Measurements from ENCODE around the gene DROSHA. TPM values are rescaled to one million over a fixed set of nuclear protein-coding genes. Genes with fewer than 3 reads are reported as not detected.

Gene DROSHA
- total and polyA plus RNA-seq, 2 of the 4 experiments (the other 2 are of a cell fraction), result 36.4 to 36.5 TPM

DNA sequence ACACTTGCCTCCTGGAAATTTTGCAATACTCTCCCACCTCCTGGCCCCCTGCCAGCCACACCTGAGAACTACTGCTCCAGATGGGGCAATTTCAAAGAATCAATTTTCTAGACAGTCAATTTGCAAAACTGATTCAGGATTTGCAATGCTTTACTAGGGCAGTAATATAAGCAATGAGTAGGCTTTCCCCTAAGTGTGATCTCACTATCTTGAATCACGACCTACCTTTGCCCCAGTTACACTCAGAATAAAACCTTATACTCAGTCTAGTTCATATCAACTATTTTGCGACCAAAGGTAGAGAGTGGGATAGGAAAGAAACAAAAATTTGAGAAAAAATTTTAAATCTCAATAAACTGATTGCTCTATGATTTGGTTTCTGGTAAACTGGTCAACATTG, 54.4 kb downstream of the DROSHA start:
- POLR2A ChIA-PET (ENCODE audit: unreplicated experiment), result interaction anchor here (0.5 kb wide), 1 partner anchor 50 kb away, joined by 9 read pairs; no protein-coding TSS in a partner anchor
- intact Hi-C loops (cut with micrococcal nuclease), result loop anchor here (5.0 kb wide), 1 partner anchor 115 kb away; no protein-coding TSS in a partner anchor
- Histone ChIP-seq H3K18ac (ENCODE audit: low read depth, low read length) (no peak overlapping the region), H2BK15ac (ENCODE audit: low read depth, low read length) (no peak overlapping the region), H3K23ac (ENCODE audit: low read depth, low read length) (no peak overlapping the region), H3K56ac (ENCODE audit: extremely low read depth, insufficient read depth, low read length) (no peak overlapping the region), H4K20me1 (ENCODE audit: insufficient read depth, low read length) (no peaks in the 10 kb centered on the region), H3K27me3 (ENCODE audit: control insufficient read depth, insufficient read depth, low read length) (no peaks in the 10 kb centered on the region), H3K9ac (ENCODE audit: low read depth, low read length) (no peak overlapping the region), H3K4ac (ENCODE audit: low read depth, low read length) (0 out of 2 replicates have a peak overlapping the region, but pooled peaks have one; percentile 11), H3K14ac (replicated peaks; ENCODE audit: low read depth, low read length) (no peak overlapping the region), H4K8ac (ENCODE audit: low read depth in 2 of 2, low read length in 2 of 2) (peak overlapping the region in 1 of 2 experiments; percentile 69; a peak in 2 of 4 replicates), H3K9me3 (ENCODE audit: control insufficient read depth, insufficient read depth, low read length) (no peaks in the 10 kb centered on the region), H3K27ac (ENCODE audit: insufficient read depth, low read length) (no peak overlapping the region), H4K5ac (ENCODE audit: low read depth, low read length) (no peak overlapping the region), H2AK9ac (replicated peaks; ENCODE audit: low read depth, low read length, poor library complexity) (peak overlapping the region; percentile 73), H3K4me1 (ENCODE audit: control insufficient read depth, insufficient read depth, low read length) (peaks cover 22% of the 10 kb centered on the region), H2AK5ac (ENCODE audit: low read depth, low read length) (no peak overlapping the region), H3K36me3 (ENCODE audit: control insufficient read depth, insufficient read depth, low read length) (peaks cover 10% of the 10 kb centered on the region), H4K91ac (ENCODE audit: insufficient read depth, low read depth, low read length) (no peak overlapping the region; the same call in 1 of the 2 replicates), H2BK5ac (ENCODE audit: low read depth, low read length, poor library complexity, severe bottlenecking) (peak overlapping the region; percentile 99), H3K9me1 (ENCODE audit: insufficient read depth, low read length) (peaks cover 11% of the 10 kb centered on the region), H3K4me3 (ENCODE audit: insufficient read depth, low read depth, low read length) (no peak overlapping the region), H3K79me1 (ENCODE audit: low read depth in 1 of 2, low read length in 2 of 2) (peaks cover 2 to 35% of the 10 kb centered on the region in 2 experiments; a peak in 3 of 4 replicates), H2AFZ (replicated peaks; ENCODE audit: low read length, poor library complexity) (no peak overlapping the region), H2BK20ac (ENCODE audit: low read depth, low read length) (peak overlapping the region; percentile 46; the same call in 1 of the 2 replicates), H2BK120ac (ENCODE audit: low read depth, low read length) (peak overlapping the region; percentile 60), H3K4me2 (ENCODE audit: low read depth, low read length) (no peak overlapping the region)
- CTCF ChIA-PET, result no interaction called here
- no TSS peak for BruUV-seq (replicated peaks)
- ATAC-seq (ENCODE audit: low read depth) (peak; percentile 13; the same call in 1 of the 2 replicates), DNase-seq (peak; percentile 69)
- WGBS, 2 experiments (ENCODE audit: extremely low coverage in 2 of 2, insufficient read length in 1 of 2), result no CpG with 5 or more reads among the region's 2 CpGs
- no peak for TF ChIP-seq POLR2A (IDR thresholded peaks at IDR 0.05; ENCODE audit: low read depth, low read length)
- no peak for TF ChIP-seq CHD1 (IDR thresholded peaks at IDR 0.05; ENCODE audit: low read depth, low read length)
- no peak for TF ChIP-seq MXI1 (IDR thresholded peaks at IDR 0.05; ENCODE audit: borderline replicate concordance, low read depth, low read length)
- peak; percentile 45; the same call in 1 of the 2 replicates for TF ChIP-seq NFE2L2 (IDR thresholded peaks at IDR 0.05; ENCODE audit: low read depth, low read length)
- peak; percentile 48; the same call in 1 of the 2 replicates for TF ChIP-seq CEBPB (IDR thresholded peaks at IDR 0.05; ENCODE audit: low read depth, low read length)
- 0 out of 2 replicates have a peak, but pooled peaks have one; percentile 6 for TF ChIP-seq FOS (IDR thresholded peaks at IDR 0.05; ENCODE audit: low read depth, low read length)
- TF ChIP-seq RFX5 (IDR thresholded peaks at IDR 0.05; ENCODE audit: low read depth, low read length), result no peak
- TF ChIP-seq, protein P1, sequence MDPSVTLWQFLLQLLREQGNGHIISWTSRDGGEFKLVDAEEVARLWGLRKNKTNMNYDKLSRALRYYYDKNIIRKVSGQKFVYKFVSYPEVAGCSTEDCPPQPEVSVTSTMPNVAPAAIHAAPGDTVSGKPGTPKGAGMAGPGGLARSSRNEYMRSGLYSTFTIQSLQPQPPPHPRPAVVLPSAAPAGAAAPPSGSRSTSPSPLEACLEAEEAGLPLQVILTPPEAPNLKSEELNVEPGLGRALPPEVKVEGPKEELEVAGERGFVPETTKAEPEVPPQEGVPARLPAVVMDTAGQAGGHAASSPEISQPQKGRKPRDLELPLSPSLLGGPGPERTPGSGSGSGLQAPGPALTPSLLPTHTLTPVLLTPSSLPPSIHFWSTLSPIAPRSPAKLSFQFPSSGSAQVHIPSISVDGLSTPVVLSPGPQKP (IDR thresholded peaks at IDR 0.05; ENCODE audit: borderline replicate concordance, low read depth, low read length), result no peak
- in situ Hi-C loops (cut with MboI; ENCODE audit: low sequenced_read_pairs), result loop anchor here (25.0 kb wide), 3 partner anchors 690 to 1440 kb away; no protein-coding TSS in a partner anchor
- dilution Hi-C loops (cut with HindIII; ENCODE audit: low sequenced_read_pairs, unreplicated experiment), result no loop called here
